Measurements from ENCODE around the gene SMAD4.

DNA sequence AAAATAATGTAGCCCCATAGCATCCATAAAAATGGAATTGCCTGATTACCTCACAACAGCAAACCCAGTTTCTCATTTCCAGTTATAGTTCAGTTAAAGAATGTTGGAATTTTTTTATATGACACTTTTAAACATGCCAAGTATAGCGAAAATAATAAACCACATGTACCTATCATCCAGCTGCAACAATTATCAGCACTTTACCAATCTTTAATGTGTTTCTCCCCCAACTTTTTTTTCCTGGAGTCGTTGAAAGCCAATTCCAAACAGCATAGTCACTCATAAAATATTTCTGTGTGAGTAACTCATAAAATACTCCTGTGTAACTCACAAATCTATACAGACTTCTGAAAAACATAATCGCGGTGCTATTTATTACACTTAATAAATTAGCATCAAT lies 38.1 kb downstream of the SMAD4 start:
- TF ChIP-seq, protein P1, sequence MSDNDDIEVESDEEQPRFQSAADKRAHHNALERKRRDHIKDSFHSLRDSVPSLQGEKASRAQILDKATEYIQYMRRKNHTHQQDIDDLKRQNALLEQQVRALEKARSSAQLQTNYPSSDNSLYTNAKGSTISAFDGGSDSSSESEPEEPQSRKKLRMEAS (IDR thresholded peaks at IDR 0.05) = no peak
- TF ChIP-seq CEBPB (IDR thresholded peaks at IDR 0.05) = no peak
- no peak for TF ChIP-seq USF1 (IDR thresholded peaks at IDR 0.05)
- no peak for TF ChIP-seq EGR1 (IDR thresholded peaks at IDR 0.05)
- no peak for TF ChIP-seq EP300 (IDR thresholded peaks at IDR 0.05; ENCODE audit: borderline replicate concordance)
- TF ChIP-seq REST (IDR thresholded peaks at IDR 0.05; ENCODE audit: low read depth) = no peak
- no peak for TF ChIP-seq TAF1 (IDR thresholded peaks at IDR 0.05; ENCODE audit: low read depth)
- no peak for TF ChIP-seq ZBTB7A (IDR thresholded peaks at IDR 0.05; ENCODE audit: low read depth)
- no peak for TF ChIP-seq TCF12 (IDR thresholded peaks at IDR 0.05; ENCODE audit: low read depth)
- no peak for TF ChIP-seq FOXM1 (IDR thresholded peaks at IDR 0.05; ENCODE audit: borderline replicate concordance, low read depth)
- TF ChIP-seq YY1 (IDR thresholded peaks at IDR 0.05; ENCODE audit: low read depth) = no peak
- no peak for TF ChIP-seq CREB1 (IDR thresholded peaks at IDR 0.05; ENCODE audit: low read depth)
- no peak for TF ChIP-seq RAD21 (IDR thresholded peaks at IDR 0.05; ENCODE audit: low read depth)
- no peak for TF ChIP-seq NFIC (IDR thresholded peaks at IDR 0.05)

All from Ishikawa (cell line).